Effector memory CD4-positive, alpha-beta T cell (primary cell): Measurements from ENCODE around the gene SNX27.

Source experiments
- DNase-seq, 3 donors: peaks; one replicate each; pipeline ENCODE4 v3.0.0-alpha.2; 2020
- H3K27ac ChIP-seq: 2 replicates; pipeline ENCODE4 v1.7.0; 2013; ENCODE audit warnings: mild to moderate bottlenecking, low read length, moderate library complexity; ENCODE audit not compliant: insufficient read depth, poor library complexity, severe bottlenecking
- H3K27me3 ChIP-seq: replicated peaks from 2 replicates; pipeline ENCODE4 v1.7.0; 2013; ENCODE audit warnings: mild to moderate bottlenecking, low read length; ENCODE audit not compliant: insufficient read depth, control insufficient read depth, poor library complexity, severe bottlenecking
- H3K36me3 ChIP-seq: 2 replicates; pipeline ENCODE4 v1.7.0; 2013; ENCODE audit warnings: mild to moderate bottlenecking, low read length, moderate library complexity; ENCODE audit not compliant: control insufficient read depth, insufficient read depth
- H3K4me1 ChIP-seq: 2 replicates; pipeline ENCODE4 v1.7.0; 2013; ENCODE audit warnings: low read length, mild to moderate bottlenecking; ENCODE audit not compliant: control insufficient read depth, insufficient read depth, poor library complexity, severe bottlenecking
- H3K4me3 ChIP-seq: 2 replicates; pipeline ENCODE4 v1.7.0; 2013; ENCODE audit warnings: low read length, low read depth, mild to moderate bottlenecking; ENCODE audit not compliant: insufficient read depth, poor library complexity, severe bottlenecking
- H3K9me3 ChIP-seq: 2 replicates; pipeline ENCODE4 v1.7.0; 2013; ENCODE audit warnings: mild to moderate bottlenecking, low read length, moderate library complexity; ENCODE audit not compliant: control insufficient read depth

SNX27 gene

GRCh38 chr1:151689494-151689893 lies 77.6 kb downstream of the SNX27 start:
- Histone ChIP-seq H3K27ac (no peak overlapping the region), H3K9me3 (no peaks in the 10 kb centered on the region), H3K36me3 (peaks cover 30% of the 10 kb centered on the region), H3K4me1 (no peaks in the 10 kb centered on the region), H3K4me3 (no peak overlapping the region), H3K27me3 (no peaks in the 10 kb centered on the region)
- DNase-seq = no peak

- H3K27me3 ChIP-seq = no peaks in the 10 kb centered on the region
- H3K4me3 ChIP-seq = no peak overlapping the region
- no peaks in the 10 kb centered on the region for H3K4me1 ChIP-seq
- H3K27ac ChIP-seq = no peak overlapping the region
- peaks cover 22% of the 10 kb centered on the region for H3K36me3 ChIP-seq
- no peak for DNase-seq
- H3K9me3 ChIP-seq = no peaks in the 10 kb centered on the region
These were observed 80.4 kb downstream of the SNX27 start for GRCh38 chr1:151692226-151692625.

- H3K27ac ChIP-seq = no peak overlapping the region
- no peaks in the 10 kb centered on the region for H3K4me1 ChIP-seq
- H3K36me3 ChIP-seq = peaks cover 22% of the 10 kb centered on the region
- DNase-seq = no peak
- H3K9me3 ChIP-seq = no peaks in the 10 kb centered on the region
- no peaks in the 10 kb centered on the region for H3K27me3 ChIP-seq
- no peak overlapping the region for H3K4me3 ChIP-seq
These were observed 81.3 kb downstream of the SNX27 start for GRCh38 chr1:151693057-151693651.

- Histone ChIP-seq H3K4me3 (no peak overlapping the region), H3K9me3 (no peaks in the 10 kb centered on the region), H3K36me3 (peaks cover 23% of the 10 kb centered on the region), H3K4me1 (peaks cover 8% of the 10 kb centered on the region), H3K27me3 (no peaks in the 10 kb centered on the region), H3K27ac (no peak overlapping the region)
- no peak for DNase-seq
These were observed 89.7 kb downstream of the SNX27 start for GRCh38 chr1:151701515-151701914.

- Histone ChIP-seq H3K4me3 (no peak overlapping the region), H3K36me3 (peaks cover 23% of the 10 kb centered on the region), H3K4me1 (peaks cover 8% of the 10 kb centered on the region), H3K27ac (no peak overlapping the region), H3K9me3 (no peaks in the 10 kb centered on the region), H3K27me3 (no peaks in the 10 kb centered on the region)
- no peak for DNase-seq
These were observed 91.1 kb downstream of the SNX27 start for GRCh38 chr1:151702936-151703335.

- Histone ChIP-seq H3K9me3 (no peaks in the 10 kb centered on the region), H3K4me1 (peaks cover 8% of the 10 kb centered on the region), H3K36me3 (peaks cover 21% of the 10 kb centered on the region), H3K27ac (no peak overlapping the region), H3K27me3 (no peaks in the 10 kb centered on the region), H3K4me3 (no peak overlapping the region)
- no peak for DNase-seq
These were observed 92.0 kb downstream of the SNX27 start for GRCh38 chr1:151703813-151704212.

GRCh38 chr1:151704246-151704645 lies 92.4 kb downstream of the SNX27 start:
- Histone ChIP-seq H3K36me3 (peaks cover 16% of the 10 kb centered on the region), H3K4me3 (no peak overlapping the region), H3K9me3 (no peaks in the 10 kb centered on the region), H3K4me1 (peaks cover 8% of the 10 kb centered on the region), H3K27me3 (no peaks in the 10 kb centered on the region), H3K27ac (no peak overlapping the region)
- DNase-seq = no peak

GRCh38 chr1:151705146-151705545 lies 93.3 kb downstream of the SNX27 start:
- Histone ChIP-seq H3K4me1 (peaks cover 8% of the 10 kb centered on the region), H3K9me3 (no peaks in the 10 kb centered on the region), H3K4me3 (no peak overlapping the region), H3K36me3 (peaks cover 10% of the 10 kb centered on the region), H3K27ac (no peak overlapping the region), H3K27me3 (no peaks in the 10 kb centered on the region)
- no peak for DNase-seq

- Histone ChIP-seq H3K9me3 (no peaks in the 10 kb centered on the region), H3K27ac (no peak overlapping the region), H3K4me1 (peaks cover 8% of the 10 kb centered on the region), H3K36me3 (peaks cover 7% of the 10 kb centered on the region), H3K27me3 (no peaks in the 10 kb centered on the region), H3K4me3 (no peak overlapping the region)
- DNase-seq = no peak
These were observed 94.1 kb downstream of the SNX27 start for GRCh38 chr1:151705753-151706463.

GRCh38 chr1:151706464-151707415 lies 94.9 kb downstream of the SNX27 start:
- H3K36me3 ChIP-seq = no peaks in the 10 kb centered on the region
- H3K27me3 ChIP-seq = no peaks in the 10 kb centered on the region
- peaks cover 8% of the 10 kb centered on the region for H3K4me1 ChIP-seq
- H3K9me3 ChIP-seq = no peaks in the 10 kb centered on the region
- DNase-seq = no peak
- no peak overlapping the region for H3K27ac ChIP-seq
- H3K4me3 ChIP-seq = no peak overlapping the region
